ENCODE results near the gene GNG7. TPM values are rescaled to one million over a fixed set of nuclear protein-coding genes. Genes with fewer than 3 reads are reported as not detected.

Gene GNG7
- total RNA-seq, 1 experiment from 2014 or later: 9.6 TPM

DNA sequence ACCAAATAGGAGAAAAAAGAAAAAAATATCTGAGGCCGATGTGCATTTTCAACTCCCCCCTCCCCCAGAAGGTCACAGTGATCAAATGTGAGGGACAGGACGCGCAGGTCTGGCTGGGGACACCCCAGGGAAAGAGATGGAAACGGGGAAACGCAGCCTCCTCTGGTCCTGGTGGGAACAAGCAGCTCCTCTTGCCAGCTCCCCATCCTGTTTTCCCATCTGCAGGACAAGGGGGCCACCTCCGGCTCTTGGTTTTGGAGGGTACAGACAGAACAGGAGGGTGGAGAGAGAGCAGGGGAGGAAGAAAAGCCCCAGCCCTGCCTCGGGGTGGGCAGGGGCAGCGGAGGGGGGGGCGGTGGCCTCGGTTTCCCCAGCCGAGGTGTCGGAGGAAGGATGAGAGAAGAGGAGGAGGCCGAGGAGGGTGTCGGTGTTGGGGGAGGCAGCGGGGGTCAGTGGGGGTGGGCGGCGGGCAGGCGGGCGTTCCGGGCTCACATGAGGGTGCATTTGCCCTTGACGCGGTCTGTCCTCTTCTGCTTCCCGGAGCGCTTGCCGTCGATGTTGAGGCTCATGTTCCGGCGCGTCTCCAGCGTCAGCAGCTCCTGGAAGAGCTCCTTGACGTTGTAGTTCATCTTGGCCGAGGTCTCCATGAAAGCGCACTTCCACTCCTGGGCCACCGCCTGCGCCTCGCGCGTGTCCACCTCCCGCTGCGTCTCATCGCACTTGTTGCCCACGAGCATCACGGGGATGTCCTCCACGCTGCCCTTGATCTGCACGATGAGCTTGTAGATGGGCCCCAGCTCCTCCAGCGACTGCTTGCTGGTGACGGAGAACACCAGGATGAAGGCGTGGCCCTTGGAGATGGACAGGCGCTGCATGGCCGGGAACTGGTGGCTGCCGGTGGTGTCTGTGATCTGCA lies 14.5 kb upstream of the GNG7 start (continued):
- TF ChIP-seq, protein P1, sequence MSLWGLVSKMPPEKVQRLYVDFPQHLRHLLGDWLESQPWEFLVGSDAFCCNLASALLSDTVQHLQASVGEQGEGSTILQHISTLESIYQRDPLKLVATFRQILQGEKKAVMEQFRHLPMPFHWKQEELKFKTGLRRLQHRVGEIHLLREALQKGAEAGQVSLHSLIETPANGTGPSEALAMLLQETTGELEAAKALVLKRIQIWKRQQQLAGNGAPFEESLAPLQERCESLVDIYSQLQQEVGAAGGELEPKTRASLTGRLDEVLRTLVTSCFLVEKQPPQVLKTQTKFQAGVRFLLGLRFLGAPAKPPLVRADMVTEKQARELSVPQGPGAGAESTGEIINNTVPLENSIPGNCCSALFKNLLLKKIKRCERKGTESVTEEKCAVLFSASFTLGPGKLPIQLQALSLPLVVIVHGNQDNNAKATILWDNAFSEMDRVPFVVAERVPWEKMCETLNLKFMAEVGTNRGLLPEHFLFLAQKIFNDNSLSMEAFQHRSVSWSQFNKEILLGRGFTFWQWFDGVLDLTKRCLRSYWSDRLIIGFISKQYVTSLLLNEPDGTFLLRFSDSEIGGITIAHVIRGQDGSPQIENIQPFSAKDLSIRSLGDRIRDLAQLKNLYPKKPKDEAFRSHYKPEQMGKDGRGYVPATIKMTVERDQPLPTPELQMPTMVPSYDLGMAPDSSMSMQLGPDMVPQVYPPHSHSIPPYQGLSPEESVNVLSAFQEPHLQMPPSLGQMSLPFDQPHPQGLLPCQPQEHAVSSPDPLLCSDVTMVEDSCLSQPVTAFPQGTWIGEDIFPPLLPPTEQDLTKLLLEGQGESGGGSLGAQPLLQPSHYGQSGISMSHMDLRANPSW (CRISPR knock-in tag; conservative IDR thresholded peaks at IDR 0.05; ENCODE audit: low read depth): no peak
- TF ChIP-seq AR (CRISPR knock-in tag; IDR thresholded peaks at IDR 0.05) (no peak), JAZF1 (CRISPR knock-in tag; IDR thresholded peaks at IDR 0.05) (no peak), ARID4B (CRISPR knock-in tag; IDR thresholded peaks at IDR 0.05; ENCODE audit: borderline replicate concordance) (no peak)

DNA sequence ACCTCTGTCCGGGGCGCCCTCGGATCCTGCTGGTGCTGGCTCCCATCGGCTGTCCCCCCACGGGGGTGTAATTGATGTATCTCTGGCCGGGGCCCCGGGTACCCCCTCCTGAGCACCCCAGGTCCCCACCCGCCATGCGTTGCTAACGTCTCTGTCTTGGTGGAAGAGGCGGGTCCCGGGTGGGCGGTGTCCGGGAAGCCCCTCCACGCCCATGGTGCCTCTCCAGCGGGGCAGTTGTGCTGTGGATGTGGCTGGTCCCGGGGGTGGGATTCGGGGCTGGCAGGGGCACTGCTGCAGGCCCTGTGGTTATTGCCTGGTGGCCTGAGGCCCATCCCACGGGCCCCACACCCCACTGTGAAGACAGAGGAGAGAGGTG lies 13.8 kb upstream of the GNG7 start:
- ATAC-seq: no peak
- CTCF ChIA-PET: no interaction called here

More for the DNA sequence above, 13.8 kb upstream of the GNG7 start:
- peaks cover 2% of the 10 kb centered on the region for H3K27me3 Mint-ChIP-seq (ENCODE audit: low read depth)
- peaks cover 8% of the 10 kb centered on the region for H3K4me1 Mint-ChIP-seq
- POLR2A ChIA-PET: no interaction called here
- H3K4me3 Mint-ChIP-seq: no peak overlapping the region
- TF ChIP-seq, protein P2, sequence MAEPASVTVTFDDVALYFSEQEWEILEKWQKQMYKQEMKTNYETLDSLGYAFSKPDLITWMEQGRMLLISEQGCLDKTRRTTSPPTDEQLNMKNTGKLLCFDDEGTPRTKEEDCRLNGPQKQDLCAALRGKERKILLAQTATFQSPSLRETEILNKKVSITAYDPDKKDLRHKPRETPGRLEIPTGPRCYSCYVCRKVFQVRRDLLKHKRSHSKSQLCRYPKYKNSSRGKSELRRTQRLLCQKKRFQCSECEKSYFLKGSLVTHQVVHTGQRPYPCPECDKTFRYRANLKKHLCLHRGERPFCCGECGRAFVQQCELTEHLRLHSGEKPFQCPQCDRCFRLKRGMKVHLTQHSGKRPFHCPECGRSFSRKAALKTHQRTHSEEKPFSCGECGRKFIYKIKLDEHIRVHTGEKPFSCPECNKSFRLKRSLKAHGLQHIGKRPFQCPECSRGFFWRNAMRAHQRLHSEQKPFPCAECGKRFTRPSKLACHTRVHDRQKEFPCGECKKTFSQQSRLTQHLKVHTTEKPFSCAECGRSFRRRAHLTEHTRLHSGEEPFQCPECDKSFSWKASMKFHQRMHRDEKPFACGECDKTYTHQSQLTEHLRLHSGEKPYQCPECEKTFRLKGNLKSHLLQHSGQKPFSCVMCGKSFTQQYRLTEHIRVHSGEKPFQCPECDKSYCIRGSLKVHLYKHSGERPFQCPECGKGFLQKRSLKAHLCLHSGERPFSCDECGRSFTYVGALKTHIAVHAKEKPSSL (CRISPR knock-in tag; conservative IDR thresholded peaks at IDR 0.05): no peak
- TF ChIP-seq, protein P3, sequence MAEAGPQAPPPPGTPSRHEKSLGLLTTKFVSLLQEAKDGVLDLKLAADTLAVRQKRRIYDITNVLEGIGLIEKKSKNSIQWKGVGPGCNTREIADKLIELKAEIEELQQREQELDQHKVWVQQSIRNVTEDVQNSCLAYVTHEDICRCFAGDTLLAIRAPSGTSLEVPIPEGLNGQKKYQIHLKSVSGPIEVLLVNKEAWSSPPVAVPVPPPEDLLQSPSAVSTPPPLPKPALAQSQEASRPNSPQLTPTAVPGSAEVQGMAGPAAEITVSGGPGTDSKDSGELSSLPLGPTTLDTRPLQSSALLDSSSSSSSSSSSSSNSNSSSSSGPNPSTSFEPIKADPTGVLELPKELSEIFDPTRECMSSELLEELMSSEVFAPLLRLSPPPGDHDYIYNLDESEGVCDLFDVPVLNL (CRISPR knock-in tag; IDR thresholded peaks at IDR 0.05; ENCODE audit: borderline replicate concordance, low read depth): no peak
- TF ChIP-seq ZNF671 (CRISPR knock-in tag; IDR thresholded peaks at IDR 0.05) (no peak), NFYB (CRISPR knock-in tag; conservative IDR thresholded peaks at IDR 0.05; ENCODE audit: low read depth) (no peak), E2F1 (CRISPR knock-in tag; IDR thresholded peaks at IDR 0.05) (no peak), JAZF1 (CRISPR knock-in tag; IDR thresholded peaks at IDR 0.05) (no peak)
- TF ChIP-seq, protein P4, sequence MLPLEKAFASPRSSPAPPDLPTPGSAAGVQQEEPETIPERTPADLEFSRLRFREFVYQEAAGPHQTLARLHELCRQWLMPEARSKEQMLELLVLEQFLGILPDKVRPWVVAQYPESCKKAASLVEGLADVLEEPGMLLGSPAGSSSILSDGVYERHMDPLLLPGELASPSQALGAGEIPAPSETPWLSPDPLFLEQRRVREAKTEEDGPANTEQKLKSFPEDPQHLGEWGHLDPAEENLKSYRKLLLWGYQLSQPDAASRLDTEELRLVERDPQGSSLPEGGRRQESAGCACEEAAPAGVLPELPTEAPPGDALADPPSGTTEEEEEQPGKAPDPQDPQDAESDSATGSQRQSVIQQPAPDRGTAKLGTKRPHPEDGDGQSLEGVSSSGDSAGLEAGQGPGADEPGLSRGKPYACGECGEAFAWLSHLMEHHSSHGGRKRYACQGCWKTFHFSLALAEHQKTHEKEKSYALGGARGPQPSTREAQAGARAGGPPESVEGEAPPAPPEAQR (CRISPR knock-in tag; IDR thresholded peaks at IDR 0.05): no peak
- H3K9me3 Mint-ChIP-seq: peaks cover 12% of the 10 kb centered on the region
- DNase-seq (ENCODE audit: low spot score): no peak
- no peak overlapping the region for H3K27ac Mint-ChIP-seq
- H3K36me3 Mint-ChIP-seq: peaks cover 12% of the 10 kb centered on the region

All from WTC11 (cell line).